Endothelial cell of umbilical vein (primary cell): Measurements from ENCODE around the gene APEX1. TPM values are rescaled to one million over a fixed set of nuclear protein-coding genes. Genes with fewer than 3 reads are reported as not detected.

Experiments used
- BruUV-seq: library from RNA; stranded (reverse); fragments of 400-500 nt; replicated peaks from 2 replicates; lab custom pipeline; 2021; lab: Mats Ljungman, UMichigan
- CTCF ChIA-PET: fragments of 300-600, 350-600 bp; sonication (Branson Sonifier 250); formaldehyde crosslinking; loops from one replicate; lab custom pipeline; 2021; ENCODE audit warnings: antibody characterized with exemption, inconsistent platforms; lab: Charles Lee
- POLR2A ChIA-PET: fragments of 300-600, 350-600 bp; sonication (Branson Sonifier 250); formaldehyde crosslinking; loops from one replicate; lab custom pipeline; 2021; ENCODE audit warnings: antibody characterized with exemption, inconsistent platforms; lab: Charles Lee
- DNase-seq: peaks from one replicate; pipeline ENCODE4 v3.0.0-alpha.2; 2011; ENCODE audit warnings: low read depth, low spot score
- FAIRE-seq: peaks from 2 replicates; lab custom pipeline; 2011; peaks lifted over from hg19 to GRCh38; lab: Jason Lieb, UNC
- H2AFZ ChIP-seq: 2 replicates; pipeline ENCODE4 v1.6.0; 2012; ENCODE audit warnings: low read depth, low read length, control low read depth, inconsistent platforms
- H3K27ac ChIP-seq: 2 replicates; pipeline ENCODE4 v1.5.1; 2011; ENCODE audit warnings: low read depth, mild to moderate bottlenecking, control low read depth, low read length, moderate library complexity; ENCODE audit not compliant: insufficient read depth
- H3K27me3 ChIP-seq, 2 experiments: 2 replicates each; pipeline versions ENCODE4 v1.6.0 to v1.6.1; 2011; ENCODE audit warnings: low read length in 2 of 2, mixed read lengths in 1 of 2; ENCODE audit not compliant: control insufficient read depth in 2 of 2, insufficient read depth in 2 of 2
- H3K36me3 ChIP-seq, 2 experiments: 2 replicates in 1 of 2; 3 replicates in 1 of 2; pipeline ENCODE4 v1.5.1; 2011; ENCODE audit warnings: low read length in 2 of 2, mild to moderate bottlenecking in 1 of 2, moderate library complexity in 1 of 2; ENCODE audit not compliant: control insufficient read depth in 2 of 2, insufficient read depth in 2 of 2; ENCODE audit errors: extremely low read depth in 1 of 2
- H3K4me1 ChIP-seq: 3 replicates; pipeline ENCODE4 v1.5.1; 2011; ENCODE audit warnings: mild to moderate bottlenecking, low read length; ENCODE audit not compliant: control insufficient read depth, insufficient read depth; ENCODE audit errors: extremely low read depth
- H3K4me2 ChIP-seq: 2 replicates; pipeline ENCODE4 v1.6.1; 2011; ENCODE audit warnings: low read length, control low read depth, mixed read lengths; ENCODE audit not compliant: insufficient read depth
- H3K4me3 ChIP-seq, 3 experiments: fragments of 200-600 bp in 1 of 3; sonication (generic), shearing (Covaris generic) in 1 of 3; replicated peaks in 1 of 3; 2 replicates each; pipeline ENCODE4 v1.5.1; 2011 to 2016; ENCODE audit warnings: control low read depth in 3 of 3, low read length in 3 of 3, mild to moderate bottlenecking in 2 of 3, inconsistent platforms in 1 of 3, low read depth in 1 of 3, moderate library complexity in 1 of 3; ENCODE audit not compliant: insufficient read depth in 1 of 3
- H3K79me2 ChIP-seq: 2 replicates; pipeline ENCODE4 v1.6.0; 2012; ENCODE audit warnings: low read length, inconsistent platforms; ENCODE audit not compliant: control insufficient read depth, insufficient read depth
- H3K9ac ChIP-seq: replicated peaks from 2 replicates; pipeline ENCODE3; 2011; ENCODE audit warnings: low read length, control low read depth; ENCODE audit not compliant: insufficient read depth; ENCODE audit errors: extremely low read depth
- H3K9me1 ChIP-seq: replicated peaks from 3 replicates; pipeline ENCODE4 v1.6.0; 2011; ENCODE audit warnings: mild to moderate bottlenecking, low read length; ENCODE audit not compliant: control insufficient read depth, insufficient read depth; ENCODE audit errors: extremely low read depth
- H3K9me3 ChIP-seq: replicated peaks from 2 replicates; pipeline ENCODE4 v1.5.1; 2012; ENCODE audit warnings: low read length, inconsistent platforms; ENCODE audit not compliant: control insufficient read depth, insufficient read depth
- H4K20me1 ChIP-seq: replicated peaks from 2 replicates; pipeline ENCODE3; 2011; ENCODE audit warnings: mild to moderate bottlenecking, low read length; ENCODE audit not compliant: control insufficient read depth, insufficient read depth; ENCODE audit errors: extremely low read depth
- CTCF ChIP-seq, 2 donors: IDR thresholded peaks; 1 replicate in 1 of 2; 2 replicates in 1 of 2; pipeline ENCODE4 v1.5.1; 2011; ENCODE audit warnings: low read length in 2 of 2, mild to moderate bottlenecking in 2 of 2, moderate library complexity in 2 of 2, control low read depth in 1 of 2, inconsistent platforms in 1 of 2, low read depth in 1 of 2; ENCODE audit not compliant: insufficient read depth in 1 of 2; ENCODE audit errors: extremely low read depth in 1 of 2
- EZH2 ChIP-seq: IDR thresholded peaks from 2 replicates; pipeline ENCODE4 v1.6.1; 2012; ENCODE audit warnings: borderline replicate concordance, low read depth, mild to moderate bottlenecking, moderate library complexity, low read length, inconsistent platforms; ENCODE audit not compliant: severe bottlenecking
- FOS ChIP-seq: IDR thresholded peaks from 2 replicates; pipeline ENCODE4 v1.6.1; 2011; ENCODE audit warnings: mild to moderate bottlenecking, low read length, moderate library complexity, borderline replicate concordance; ENCODE audit not compliant: insufficient read depth
- GATA2 ChIP-seq: IDR thresholded peaks from 2 replicates; pipeline ENCODE4 v1.7.0; 2011; ENCODE audit warnings: low read depth, mild to moderate bottlenecking, moderate library complexity, mixed read lengths, low read length; ENCODE audit not compliant: insufficient read length, insufficient read depth
- JUN ChIP-seq: IDR thresholded peaks from 2 replicates; pipeline ENCODE4 v1.6.1; 2011; ENCODE audit warnings: borderline replicate concordance, low read depth; ENCODE audit not compliant: insufficient read length, insufficient read depth
- MAX ChIP-seq: IDR thresholded peaks from 2 replicates; pipeline ENCODE4 v1.6.1; 2011; ENCODE audit not compliant: insufficient read depth, insufficient read length
- MYC ChIP-seq: IDR thresholded peaks from one replicate; pipeline ENCODE4 v1.6.1; 2011; ENCODE audit warnings: mild to moderate bottlenecking, low read depth, low read length
- POLR2A ChIP-seq: IDR thresholded peaks from 2 replicates; pipeline ENCODE4 v1.6.1; 2012; ENCODE audit warnings: low read depth, mild to moderate bottlenecking, control low read depth, low read length
- POLR2AphosphoS5 ChIP-seq: IDR thresholded peaks from 2 replicates; pipeline ENCODE4 v1.6.1; 2012; ENCODE audit warnings: low read depth, mild to moderate bottlenecking, control low read depth, low read length, moderate library complexity; ENCODE audit not compliant: insufficient read depth
- dilution Hi-C: fragments of 300-500 bp; cut with MboI; formaldehyde crosslinking; loops from one replicate; pipeline ENCODE4 v1.15.0; 2019; ENCODE audit warnings: low sequenced_read_pairs; ENCODE audit not compliant: extremely low pct_ligation_motif_present
- intact Hi-C: fragments of 100-400 bp; cut with micrococcal nuclease; formaldehyde crosslinking; loops from one replicate; pipeline ENCODE4 v1.10.0; 2022
- polyA plus RNA-seq, 4 experiments: library from polyadenylated mRNA; depleted of rRNA in 3 of 4; stranded (reverse) in 3 of 4; unstranded in 1 of 4; fragments of >200 nt; gene quantifications; 2 replicates each; pipeline versions ENCODE4 v1.2.1 to v1.2.3, GENCODE V29; 2011 to 2012; ENCODE audit warnings: missing spikeins in 1 of 4
- total RNA-seq: library from RNA; stranded (reverse); gene quantifications from 2 replicates; pipeline ENCODE4 v1.2.3, GENCODE V29; 2021

APEX1 gene
- total and polyA plus RNA-seq, 2 donors (not counting 3 experiments of a cell fraction or from before 2014, with no cell fraction given) = 231 to 304 TPM

GRCh38 chr14:20489093-20489994 is 34.3 kb downstream of the APEX1 start:
- no peak overlapping the region for H3K9ac ChIP-seq
- no peaks in the 10 kb centered on the region for H3K79me2 ChIP-seq
- POLR2A ChIA-PET = interaction anchor here (1.7 kb wide), 1 partner anchor 20 kb away, joined by 9 read pairs; no protein-coding TSS in a partner anchor
- H3K4me1 ChIP-seq = peaks cover 7% of the 10 kb centered on the region
- H3K9me1 ChIP-seq = no peaks in the 10 kb centered on the region
- H3K27ac ChIP-seq = no peak overlapping the region
- dilution Hi-C loops = no loop called here
- no peak for TF ChIP-seq JUN
- no peaks in the 10 kb centered on the region for H4K20me1 ChIP-seq
- no TSS peak for BruUV-seq
- H3K27me3 ChIP-seq = peaks cover 0 to 2% of the 10 kb centered on the region in 2 experiments
- FAIRE-seq (peak; percentile 58), DNase-seq (no peak)
- H3K36me3 ChIP-seq = no peaks in the 10 kb centered on the region
- H3K9me3 ChIP-seq = no peaks in the 10 kb centered on the region
- H3K4me3 ChIP-seq = no peak overlapping the region
- no peak overlapping the region for H2AFZ ChIP-seq
- H3K4me2 ChIP-seq = no peak overlapping the region
- CTCF ChIA-PET = interaction anchor here (0.5 kb wide), 1 partner anchor 259 kb away, joined by 3 read pairs; no protein-coding TSS in a partner anchor
- intact Hi-C loops = no loop called here

- H3K9me3 ChIP-seq = no peaks in the 10 kb centered on the region
- H3K9ac ChIP-seq = no peak overlapping the region
- H2AFZ ChIP-seq = peak overlapping the region; percentile 59
- FAIRE-seq (no peak), DNase-seq (no peak)
- no peak overlapping the region for H3K4me2 ChIP-seq
- POLR2A ChIA-PET = no interaction called here
- dilution Hi-C loops (no loop called here), intact Hi-C loops (no loop called here)
- no peaks in the 10 kb centered on the region for H4K20me1 ChIP-seq
- no peaks in the 10 kb centered on the region for H3K79me2 ChIP-seq
- no peaks in the 10 kb centered on the region for H3K36me3 ChIP-seq
- peaks cover 0 to 2% of the 10 kb centered on the region in 2 experiments for H3K27me3 ChIP-seq
- TF ChIP-seq JUN (no peak), EZH2 (no peak), MYC (no peak), FOS (no peak), POLR2AphosphoS5 (no peak), GATA2 (no peak), CTCF (IDR thresholded peaks at IDR 0.05; ENCODE audit: extremely low read depth in 1 of 2, insufficient read depth in 1 of 2, low read depth in 1 of 2, low read length in 2 of 2) (no peak), MAX (no peak), POLR2A (no peak)
- H3K9me1 ChIP-seq = no peaks in the 10 kb centered on the region
- no TSS peak for BruUV-seq
- no peak overlapping the region for H3K27ac ChIP-seq
- CTCF ChIA-PET = no interaction called here
- peaks cover 10% of the 10 kb centered on the region for H3K4me1 ChIP-seq
- no peak overlapping the region for H3K4me3 ChIP-seq
Measured at GRCh38 chr14:20490563-20490962, 35.5 kb downstream of the APEX1 start.
